NCI-H1105 (cell line): ENCODE measurements around the gene CEP70.
"Not testable (repeated sequence)": the region's sequence is repeated elsewhere in the genome, so short reads cannot be mapped to it uniquely, and the experiment has no call there.

Experiments used
- DNase-seq: peaks from one replicate; lab custom pipeline; 2025; lab: John Stamatoyannopoulos, UW

CEP70 gene

GRCh38 chr3:138594150-138594934 lies at the start of gene CEP70:
Gene CEP70, minus strand, starts transcription at chr3:138594260. Its CDS starts 21,333 bp downstream, at chr3:138572927.
- DNase-seq, result no peak

- no peak for DNase-seq
Observed at GRCh38 chr3:138642927-138643253, 48.8 kb upstream of the CEP70 start.

- no peak for DNase-seq
Observed at GRCh38 chr3:138642226-138642926, 48.3 kb upstream of the CEP70 start.

GRCh38 chr3:138640537-138640936 lies 46.5 kb upstream of the CEP70 start:
- DNase-seq, result no peak

- DNase-seq, result no peak
Observed at GRCh38 chr3:138638641-138639040, 44.6 kb upstream of the CEP70 start.

GRCh38 chr3:138629526-138629925 lies 35.5 kb upstream of the CEP70 start:
- DNase-seq, result no peak

GRCh38 chr3:138625707-138626365 lies 31.8 kb upstream of the CEP70 start:
- DNase-seq, result no peak

GRCh38 chr3:138624518-138624917 lies 30.5 kb upstream of the CEP70 start:
- no peak for DNase-seq

- DNase-seq, result no peak
Observed at GRCh38 chr3:138620431-138620830, 26.4 kb upstream of the CEP70 start.

GRCh38 chr3:138615462-138615861 lies 21.4 kb upstream of the CEP70 start:
- no peak for DNase-seq

GRCh38 chr3:138609898-138610266 lies 15.8 kb upstream of the CEP70 start:
- no peak for DNase-seq

GRCh38 chr3:138608322-138609135 lies 14.5 kb upstream of the CEP70 start, which contains the start of gene FAIM:
Gene FAIM, plus strand, starts transcription at chr3:138608771. Its CDS starts 10,956 bp downstream, at chr3:138619727.
- DNase-seq, result peak; percentile 89

- not testable (repeated sequence) for DNase-seq
Observed at GRCh38 chr3:138604106-138604595, 10.1 kb upstream of the CEP70 start.

GRCh38 chr3:138601661-138602060 lies 7.6 kb upstream of the CEP70 start:
- DNase-seq, result not testable (repeated sequence)

GRCh38 chr3:138600100-138600745 lies 6.2 kb upstream of the CEP70 start:
- no peak for DNase-seq

GRCh38 chr3:138598534-138598933 lies 4.5 kb upstream of the CEP70 start:
- DNase-seq, result no peak

GRCh38 chr3:138597186-138597976 lies 3.3 kb upstream of the CEP70 start:
- not testable (repeated sequence) for DNase-seq

GRCh38 chr3:138594935-138595610 lies 1.0 kb upstream of the CEP70 start:
- DNase-seq, result no peak

- no peak for DNase-seq
Observed at GRCh38 chr3:138593488-138594149, 441 bp downstream of the CEP70 start.
